ENCODE data around the gene USHBP1.

The USHBP1 gene

DNA sequence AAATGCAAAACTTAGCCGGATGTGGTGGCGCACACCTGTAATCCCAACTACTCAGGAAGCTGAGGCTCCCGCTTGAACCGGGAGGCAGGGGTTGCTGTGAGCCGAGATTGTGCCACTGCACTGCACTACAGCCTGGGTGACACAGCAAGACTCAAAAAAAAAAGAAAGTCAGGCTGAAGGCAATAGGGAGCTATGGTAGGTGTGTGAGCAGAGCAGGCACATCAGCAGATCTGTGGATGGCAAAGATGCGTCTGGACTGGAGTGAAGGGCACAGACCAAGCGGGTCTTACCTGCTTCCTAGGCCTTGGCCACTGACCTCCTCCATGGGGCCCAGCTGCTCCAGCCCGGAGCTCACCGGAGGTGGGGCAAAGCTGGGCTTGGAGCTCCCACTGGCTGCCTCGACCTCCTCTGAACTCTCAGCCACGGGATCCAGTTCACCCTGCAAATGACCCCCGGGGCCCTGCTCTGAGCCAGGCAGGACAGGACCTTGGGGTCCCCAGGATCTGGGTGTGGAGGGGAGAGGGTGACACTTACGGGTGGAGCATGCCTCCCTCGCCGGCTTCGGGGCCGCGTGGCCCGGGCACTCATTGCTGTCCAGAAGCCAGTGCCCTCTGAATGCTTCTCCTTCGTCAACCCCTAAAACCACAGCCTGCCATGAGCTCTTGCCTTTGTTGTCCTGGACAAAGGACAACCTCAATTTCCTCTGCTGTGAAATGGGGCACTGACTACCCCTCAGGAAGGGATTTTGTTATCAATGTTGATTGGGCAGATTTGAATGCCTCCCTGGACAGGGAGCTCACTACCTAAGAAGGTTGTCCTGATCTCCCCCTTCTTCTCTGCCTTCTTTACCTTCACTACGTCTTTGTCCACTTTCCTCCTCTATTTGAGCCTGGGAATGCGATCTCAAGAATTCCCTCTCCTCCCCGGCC lies 569 bp downstream of the USHBP1 start:
- H3K4me3 ChIP-seq (ENCODE audit: control insufficient read depth, low read depth, low read length) = no peak overlapping the region
- no peak for DNase-seq (ENCODE audit: low read depth)
- TF ChIP-seq, protein P1, sequence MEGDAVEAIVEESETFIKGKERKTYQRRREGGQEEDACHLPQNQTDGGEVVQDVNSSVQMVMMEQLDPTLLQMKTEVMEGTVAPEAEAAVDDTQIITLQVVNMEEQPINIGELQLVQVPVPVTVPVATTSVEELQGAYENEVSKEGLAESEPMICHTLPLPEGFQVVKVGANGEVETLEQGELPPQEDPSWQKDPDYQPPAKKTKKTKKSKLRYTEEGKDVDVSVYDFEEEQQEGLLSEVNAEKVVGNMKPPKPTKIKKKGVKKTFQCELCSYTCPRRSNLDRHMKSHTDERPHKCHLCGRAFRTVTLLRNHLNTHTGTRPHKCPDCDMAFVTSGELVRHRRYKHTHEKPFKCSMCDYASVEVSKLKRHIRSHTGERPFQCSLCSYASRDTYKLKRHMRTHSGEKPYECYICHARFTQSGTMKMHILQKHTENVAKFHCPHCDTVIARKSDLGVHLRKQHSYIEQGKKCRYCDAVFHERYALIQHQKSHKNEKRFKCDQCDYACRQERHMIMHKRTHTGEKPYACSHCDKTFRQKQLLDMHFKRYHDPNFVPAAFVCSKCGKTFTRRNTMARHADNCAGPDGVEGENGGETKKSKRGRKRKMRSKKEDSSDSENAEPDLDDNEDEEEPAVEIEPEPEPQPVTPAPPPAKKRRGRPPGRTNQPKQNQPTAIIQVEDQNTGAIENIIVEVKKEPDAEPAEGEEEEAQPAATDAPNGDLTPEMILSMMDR (IDR thresholded peaks at IDR 0.05; ENCODE audit: control insufficient read depth, insufficient read depth, low read depth, low read length, missing control alignments) = no peak

DNA sequence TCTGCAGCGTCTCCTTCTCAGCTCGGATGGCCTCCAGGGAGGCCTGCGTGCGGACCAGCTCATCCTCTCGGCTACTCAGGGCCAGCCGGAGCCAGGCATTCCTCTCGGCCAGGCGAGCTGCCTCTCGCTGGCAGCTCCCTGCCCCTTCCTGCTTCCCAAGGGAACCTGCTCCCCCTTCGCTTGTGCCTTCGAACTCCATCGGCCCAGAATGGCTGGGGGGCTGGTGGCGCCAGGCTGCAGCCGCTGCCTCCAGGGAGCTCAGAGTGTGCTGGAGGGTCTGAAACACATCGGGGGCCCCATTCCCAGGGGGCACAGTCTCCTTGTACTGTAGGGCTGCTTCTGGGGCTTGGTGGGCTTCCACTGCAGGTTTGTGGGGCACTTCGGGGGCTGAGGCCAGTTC lies 2.0 kb downstream of the USHBP1 start:
- TF ChIP-seq, protein P1 (IDR thresholded peaks at IDR 0.05; ENCODE audit: control insufficient read depth, insufficient read depth, low read depth, low read length, missing control alignments) = no peak
- DNase-seq (ENCODE audit: low read depth) = no peak
- no peak overlapping the region for H3K4me3 ChIP-seq (ENCODE audit: control insufficient read depth, low read depth, low read length)

DNA sequence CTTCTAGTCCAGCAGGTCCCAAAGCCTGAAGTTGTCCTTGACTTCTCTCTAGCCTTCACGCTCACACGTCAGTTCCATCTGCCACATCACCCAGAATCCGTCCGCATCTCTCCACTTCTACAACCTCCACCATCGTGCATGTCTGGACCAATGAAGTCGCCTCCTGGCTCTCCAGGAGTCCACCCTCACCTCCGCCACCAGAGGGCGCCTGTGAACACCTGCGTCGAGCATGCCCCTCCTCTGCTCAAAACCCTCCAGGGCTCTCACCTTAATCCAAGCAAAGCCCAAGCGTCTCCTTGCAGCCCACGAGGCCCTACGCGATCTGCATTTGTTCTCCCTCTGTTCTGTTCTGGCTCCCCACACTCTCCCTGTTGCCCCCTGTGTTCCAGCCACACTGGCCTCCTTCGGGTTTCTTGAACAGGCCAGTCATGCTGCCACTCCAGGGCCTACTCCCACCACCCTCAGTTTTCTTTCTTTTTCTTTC lies 3.7 kb downstream of the USHBP1 start:
- no peak for DNase-seq (ENCODE audit: low read depth)
- TF ChIP-seq, protein P1 (IDR thresholded peaks at IDR 0.05; ENCODE audit: control insufficient read depth, insufficient read depth, low read depth, low read length, missing control alignments) = peak; percentile 92
- H3K4me3 ChIP-seq (ENCODE audit: control insufficient read depth, low read depth, low read length) = no peak overlapping the region

DNA sequence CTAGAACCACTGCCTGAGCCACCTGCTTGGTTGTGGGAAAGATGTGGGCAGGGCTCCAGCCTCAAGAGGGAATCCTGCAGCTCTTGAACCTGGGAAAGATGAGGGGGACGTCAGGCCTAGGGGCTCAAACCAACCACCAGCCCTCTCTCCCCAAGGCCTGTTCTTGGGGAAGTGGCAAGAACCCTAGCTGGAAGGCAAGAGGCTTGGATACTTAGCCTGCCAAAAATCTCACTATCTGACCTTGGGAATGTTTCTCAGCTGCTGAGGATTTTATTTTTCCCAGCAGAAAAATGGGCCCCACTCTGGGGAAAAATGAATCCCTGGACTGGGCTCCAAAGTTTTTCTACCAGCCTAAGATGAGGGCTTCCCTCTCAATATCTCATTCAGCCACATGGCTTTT lies 4.6 kb downstream of the USHBP1 start:
- TF ChIP-seq, protein P1 (IDR thresholded peaks at IDR 0.05; ENCODE audit: control insufficient read depth, insufficient read depth, low read depth, low read length, missing control alignments) = no peak
- H3K4me3 ChIP-seq (ENCODE audit: control insufficient read depth, low read depth, low read length) = no peak overlapping the region
- no peak for DNase-seq (ENCODE audit: low read depth)

DNA sequence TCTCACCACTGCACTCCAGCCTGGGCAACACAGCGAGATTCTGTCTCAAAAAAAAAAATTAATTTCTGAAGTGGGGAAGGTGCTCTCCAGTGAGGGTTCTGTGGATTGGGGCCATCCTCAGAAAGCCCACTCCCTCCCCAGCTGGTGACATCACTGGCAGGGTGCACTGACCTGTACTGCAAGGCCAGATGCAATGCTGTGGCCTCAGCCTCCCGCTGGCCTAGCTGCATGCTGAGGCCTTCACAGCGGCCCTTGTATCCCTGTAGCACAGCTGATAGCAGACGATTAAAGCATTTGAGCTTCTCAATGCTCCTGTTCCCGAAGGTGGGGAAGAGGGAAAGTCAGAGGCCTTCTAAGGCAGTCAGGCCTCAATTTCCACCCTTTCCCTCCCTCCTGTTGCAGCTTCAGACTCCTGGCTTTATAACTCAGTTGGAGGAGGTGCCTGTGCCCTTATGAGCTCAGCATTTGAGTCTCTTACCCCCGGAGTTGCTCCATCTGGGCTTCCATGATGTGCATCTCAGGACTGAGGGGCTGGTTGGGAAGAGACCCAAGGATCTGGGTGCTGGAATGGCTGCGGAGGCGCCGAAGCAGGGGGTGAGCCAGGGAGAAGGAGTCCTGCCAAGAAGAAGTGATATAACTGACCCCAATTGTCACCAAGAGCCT lies 5.3 kb downstream of the USHBP1 start:
- H3K4me3 ChIP-seq (ENCODE audit: control insufficient read depth, low read depth, low read length) = no peak overlapping the region
- DNase-seq (ENCODE audit: low read depth) = no peak
- TF ChIP-seq, protein P1 (IDR thresholded peaks at IDR 0.05; ENCODE audit: control insufficient read depth, insufficient read depth, low read depth, low read length, missing control alignments) = no peak

DNA sequence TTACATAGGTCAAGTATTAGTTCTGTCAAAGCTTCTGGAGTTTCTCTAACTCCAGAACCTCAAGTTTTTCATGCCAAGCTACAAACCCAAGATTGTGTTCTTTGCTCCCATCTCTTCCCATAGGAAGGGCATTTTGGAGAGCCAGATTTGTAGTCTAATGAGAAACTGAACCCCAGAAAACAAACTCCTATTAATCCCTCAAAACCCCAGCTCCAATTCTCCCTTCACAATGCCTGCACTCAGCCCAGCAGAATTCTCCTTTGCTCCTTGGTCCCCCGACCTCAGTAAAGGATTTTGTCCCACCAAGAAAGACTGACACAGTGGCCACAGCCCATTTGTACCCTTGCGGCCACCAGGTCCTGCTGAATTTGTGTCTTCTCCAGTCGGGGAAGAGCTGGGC lies 8.4 kb downstream of the USHBP1 start:
- H3K4me3 ChIP-seq (ENCODE audit: control insufficient read depth, low read depth, low read length) = no peak overlapping the region

More for the DNA sequence above, 8.4 kb downstream of the USHBP1 start:
- DNase-seq (ENCODE audit: low read depth) = no peak
- TF ChIP-seq, protein P1 (IDR thresholded peaks at IDR 0.05; ENCODE audit: control insufficient read depth, insufficient read depth, low read depth, low read length, missing control alignments) = no peak
